H1 (cell line): Measurements from ENCODE around the gene CRISPLD2. TPM values are rescaled to one million over a fixed set of nuclear protein-coding genes. Genes with fewer than 3 reads are reported as not detected.

Experiments used
- CTCF ChIA-PET: fragments of 300-600 bp; sonication (Branson Sonifier 250); formaldehyde crosslinking; loops from one replicate; lab custom pipeline; 2021; ENCODE audit not compliant: partially characterized antibody; lab: Charles Lee
- POLR2A ChIA-PET: fragments of 300-600 bp; sonication (Branson Sonifier 250); formaldehyde crosslinking; loops from one replicate; lab custom pipeline; 2021; ENCODE audit warnings: inconsistent platforms; ENCODE audit not compliant: partially characterized antibody; lab: Charles Lee
- DNase-seq, 2 experiments: peaks; one replicate each; pipeline versions ENCODE4 v3.0.0 to v3.0.0-alpha.2; 2010 to 2022; ENCODE audit warnings: low spot score in 2 of 2, low read depth in 1 of 2, mixed read lengths in 1 of 2
- FAIRE-seq: peaks from 2 replicates; lab custom pipeline; 2011; peaks lifted over from hg19 to GRCh38; lab: Jason Lieb, UNC
- H2AFZ ChIP-seq: 2 replicates; pipeline ENCODE4 v1.8.1; 2012; ENCODE audit warnings: low read length, inconsistent platforms
- H2AK5ac ChIP-seq: 2 replicates; pipeline ENCODE4 v1.6.1; 2013; ENCODE audit warnings: low read depth, low read length
- H2BK120ac ChIP-seq: replicated peaks from 2 replicates; pipeline ENCODE3; 2013; ENCODE audit warnings: low read depth, low read length, inconsistent platforms
- H2BK12ac ChIP-seq: 2 replicates; pipeline ENCODE4 v1.6.1; 2013; ENCODE audit warnings: low read depth, low read length
- H2BK15ac ChIP-seq: 2 replicates; pipeline ENCODE4 v1.6.1; 2013; ENCODE audit warnings: low read length
- H2BK20ac ChIP-seq: 2 replicates; pipeline ENCODE4 v1.6.1; 2013; ENCODE audit warnings: low read length
- H2BK5ac ChIP-seq: 2 replicates; pipeline ENCODE4 v1.6.1; 2013; ENCODE audit warnings: low read depth, low read length
- H3K14ac ChIP-seq: 2 replicates; pipeline ENCODE4 v1.6.1; 2013; ENCODE audit warnings: inconsistent platforms; ENCODE audit not compliant: insufficient read length
- H3K18ac ChIP-seq: 2 replicates; pipeline ENCODE4 v1.6.1; 2013; ENCODE audit warnings: low read length; ENCODE audit errors: extremely low read depth
- H3K23ac ChIP-seq: 2 replicates; pipeline ENCODE4 v1.6.1; 2013; ENCODE audit warnings: inconsistent platforms; ENCODE audit not compliant: insufficient read length
- H3K23me2 ChIP-seq: 2 replicates; pipeline ENCODE4 v1.6.1; 2013; ENCODE audit warnings: low read depth, low read length
- H3K27ac ChIP-seq: 2 replicates; pipeline ENCODE4 v1.6.1; 2011; ENCODE audit warnings: low read depth, low read length, inconsistent platforms
- H3K27me3 ChIP-seq, 4 experiments: replicated peaks in 1 of 4; 1 replicate in 1 of 4; 2 replicates in 3 of 4; pipeline versions ENCODE4 v1.6.1 to v1.8.1; 2011 to 2013; ENCODE audit warnings: low read length in 3 of 4, mild to moderate bottlenecking in 3 of 4, inconsistent platforms in 2 of 4, mixed read lengths in 2 of 4, moderate library complexity in 1 of 4; ENCODE audit not compliant: control insufficient read depth in 3 of 4, insufficient read depth in 3 of 4; ENCODE audit errors: extremely low read depth in 1 of 4
- H3K36me3 ChIP-seq, 4 experiments: 2 replicates each; pipeline versions ENCODE4 v1.6.1 to v1.8.1; 2011 to 2013; ENCODE audit warnings: mild to moderate bottlenecking in 4 of 4, low read length in 3 of 4, moderate library complexity in 2 of 4, control low read depth in 1 of 4, inconsistent platforms in 1 of 4; ENCODE audit not compliant: insufficient read depth in 4 of 4, control insufficient read depth in 2 of 4
- H3K4ac ChIP-seq: replicated peaks from 2 replicates; pipeline ENCODE3; 2013; ENCODE audit warnings: low read length, low read depth, mixed read lengths, inconsistent platforms; ENCODE audit not compliant: insufficient read length
- H3K4me1 ChIP-seq, 4 experiments: replicated peaks in 1 of 4; 1 replicate in 1 of 4; 2 replicates in 3 of 4; pipeline versions ENCODE4 v1.6.1 to v1.8.1; 2011 to 2013; ENCODE audit warnings: low read length in 3 of 4, inconsistent platforms in 2 of 4, mixed read lengths in 1 of 4; ENCODE audit not compliant: insufficient read depth in 4 of 4, control insufficient read depth in 3 of 4
- H3K4me2 ChIP-seq, 2 experiments: 2 replicates each; pipeline versions ENCODE4 v1.6.1 to v1.8.1; 2011 to 2013; ENCODE audit warnings: low read depth in 2 of 2, low read length in 2 of 2, control low read depth in 1 of 2, inconsistent platforms in 1 of 2, mild to moderate bottlenecking in 1 of 2; ENCODE audit not compliant: insufficient read depth in 1 of 2
- H3K4me3 ChIP-seq, 4 experiments: fragments of 200-600, 300-600 bp in 1 of 4; sonication (generic), shearing (Covaris generic), sonication (Bioruptor Twin) in 1 of 4; 2 replicates each; pipeline versions ENCODE4 v1.5.1 to v1.8.1; 2011 to 2016; ENCODE audit warnings: low read length in 4 of 4, low read depth in 3 of 4, control low read depth in 2 of 4, inconsistent platforms in 2 of 4, mild to moderate bottlenecking in 2 of 4, mixed read lengths in 1 of 4, moderate library complexity in 1 of 4; ENCODE audit not compliant: insufficient read depth in 2 of 4; ENCODE audit errors: extremely low read depth in 1 of 4
- H3K56ac ChIP-seq: replicated peaks from 2 replicates; pipeline ENCODE3; 2013; ENCODE audit warnings: low read depth, mild to moderate bottlenecking, mixed read lengths, low read length, inconsistent platforms; ENCODE audit not compliant: insufficient read length
- H3K79me1 ChIP-seq: 2 replicates; pipeline ENCODE4 v1.6.1; 2013; ENCODE audit warnings: low read depth, low read length, control low read depth
- H3K79me2 ChIP-seq, 2 experiments: 2 replicates each; pipeline versions ENCODE4 v1.6.1 to v1.8.1; 2012 to 2013; ENCODE audit warnings: low read length in 2 of 2, mild to moderate bottlenecking in 2 of 2, inconsistent platforms in 1 of 2; ENCODE audit not compliant: insufficient read depth in 2 of 2, control insufficient read depth in 1 of 2
- H3K9ac ChIP-seq, 4 experiments: replicated peaks in 1 of 4; 1 replicate in 1 of 4; 2 replicates in 3 of 4; pipeline versions ENCODE4 v1.6.1 to v1.8.1; 2011 to 2013; ENCODE audit warnings: low read depth in 3 of 4, low read length in 3 of 4, control low read depth in 2 of 4, mild to moderate bottlenecking in 2 of 4, moderate library complexity in 2 of 4, inconsistent platforms in 1 of 4; ENCODE audit errors: extremely low read depth in 1 of 4
- H3K9me3 ChIP-seq, 2 experiments: 2 replicates each; pipeline versions ENCODE4 v1.6.1 to v1.8.1; 2012 to 2013; ENCODE audit warnings: mild to moderate bottlenecking in 2 of 2, moderate library complexity in 2 of 2, control low read depth in 1 of 2, inconsistent platforms in 1 of 2, low read depth in 1 of 2, low read length in 1 of 2, mixed read lengths in 1 of 2; ENCODE audit not compliant: insufficient read depth in 2 of 2
- H4K20me1 ChIP-seq, 2 experiments: replicated peaks in 1 of 2; 2 replicates each; pipeline versions ENCODE3 to v1.8.1; 2011 to 2013; ENCODE audit warnings: inconsistent platforms in 2 of 2, low read length in 2 of 2, mild to moderate bottlenecking in 1 of 2; ENCODE audit not compliant: insufficient read depth in 2 of 2, control insufficient read depth in 1 of 2
- H4K5ac ChIP-seq: 2 replicates; pipeline ENCODE4 v1.6.1; 2013; ENCODE audit warnings: low read length, low read depth, mixed read lengths, inconsistent platforms; ENCODE audit not compliant: insufficient read length
- H4K8ac ChIP-seq: 2 replicates; pipeline ENCODE4 v1.8.0; 2013; ENCODE audit warnings: mild to moderate bottlenecking, moderate library complexity, low read length, inconsistent platforms; ENCODE audit not compliant: insufficient read depth; ENCODE audit errors: extremely low read depth
- H4K91ac ChIP-seq: replicated peaks from 2 replicates; pipeline ENCODE3; 2013; ENCODE audit warnings: low read length, mixed read lengths, inconsistent platforms; ENCODE audit not compliant: insufficient read length
- BACH1 ChIP-seq: IDR thresholded peaks from 2 replicates; pipeline ENCODE4 v1.6.1; 2012; ENCODE audit warnings: low read length, improper control_type of control experiment
- CBX8 ChIP-seq: fragments of 300-800, 300-1000 bp; sonication (generic); IDR thresholded peaks from 2 replicates; pipeline ENCODE4 v1.7.1; 2016; ENCODE audit warnings: low read depth, low read length, borderline replicate concordance
- CHD1 ChIP-seq: IDR thresholded peaks from 2 replicates; pipeline ENCODE4 v1.6.1; 2012; ENCODE audit warnings: low read depth, low read length, improper control_type of control experiment
- CHD2 ChIP-seq: IDR thresholded peaks from 2 replicates; pipeline ENCODE4 v1.6.1; 2012; ENCODE audit warnings: low read length, improper control_type of control experiment
- FOSL1 ChIP-seq: IDR thresholded peaks from 2 replicates; pipeline ENCODE4 v1.6.1; 2011; ENCODE audit warnings: mild to moderate bottlenecking, low read depth, low read length, moderate library complexity; ENCODE audit not compliant: insufficient read depth
- HDAC6 ChIP-seq: IDR thresholded peaks from one replicate; pipeline ENCODE4 v1.7.1; 2012; ENCODE audit warnings: low read depth, mild to moderate bottlenecking, inconsistent platforms, low read length, moderate library complexity
- MAFK ChIP-seq: IDR thresholded peaks from 2 replicates; pipeline ENCODE4 v1.6.1; 2012; ENCODE audit warnings: low read depth, mild to moderate bottlenecking, improper control_type of control experiment, low read length
- SIN3A ChIP-seq, 2 experiments: IDR thresholded peaks in 1 of 2; conservative IDR thresholded peaks in 1 of 2; 2 replicates each; pipeline ENCODE4 v1.6.1; 2011 to 2012; ENCODE audit warnings: low read length in 2 of 2, improper control_type of control experiment in 1 of 2, low read depth in 1 of 2, mild to moderate bottlenecking in 1 of 2
- SIRT6 ChIP-seq: IDR thresholded peaks from one replicate; pipeline ENCODE4 v1.7.1; 2012; ENCODE audit warnings: low read length, inconsistent platforms
- SP1 ChIP-seq: IDR thresholded peaks from 2 replicates; pipeline ENCODE4 v1.6.1; 2011; ENCODE audit warnings: low read depth, low read length
- TAF1 ChIP-seq: IDR thresholded peaks from 2 replicates; pipeline ENCODE4 v1.6.1; 2011; ENCODE audit warnings: mild to moderate bottlenecking, low read depth, low read length
- TEAD4 ChIP-seq: IDR thresholded peaks from 2 replicates; pipeline ENCODE4 v1.6.1; 2012; ENCODE audit warnings: low read depth, low read length, inconsistent platforms, mixed read lengths
- WGBS, 2 experiments: shearing (Covaris generic) in 1 of 2; methylation state at CpG; one replicate each; pipeline versions ENCODE4 v1.1.6 to v1.1.7; 2013 to 2015; ENCODE audit warnings: low lambda C conversion rate in 2 of 2, mixed read lengths in 2 of 2, inconsistent platforms in 1 of 2, low coverage in 1 of 2, missing lambda C conversion rate in 1 of 2; ENCODE audit not compliant: insufficient replicate concordance in 2 of 2, insufficient coverage in 1 of 2, insufficient read length in 1 of 2; ENCODE audit errors: extremely low coverage in 1 of 2, missing lambda C conversion rate in 1 of 2; 5-methylcytosine and 5-hydroxymethylcytosine counted together
- polyA plus RNA-seq, 7 experiments: library from polyadenylated mRNA; depleted of rRNA in 3 of 7; stranded (reverse) in 5 of 7; unstranded in 2 of 7; fragments of >200 nt in 5 of 7; fragments of 200-250 nt in 2 of 7; gene quantifications; 1 replicate in 5 of 7; 2 replicates in 1 of 7; 4 replicates in 1 of 7; pipeline versions ENCODE4 v1.2.1 to v1.2.3, GENCODE V29; 2011 to 2013; ENCODE audit warnings: missing spikeins in 2 of 7, mixed read lengths in 2 of 7
- total RNA-seq: library from RNA; stranded (reverse); fragmentation: NEBNext Ultra II Directional; extraction: Animal tissue kit (Norgen Biotek cat#: 25700); gene quantifications from 2 replicates; pipeline ENCODE4 v1.2.1, GENCODE V29; 2021
- TF ChIP-seq, protein P1 (sequence below), 3 experiments: IDR thresholded peaks; 1 replicate in 2 of 3; 2 replicates in 1 of 3; pipeline versions ENCODE4 v1.5.1 to v1.6.1; 2011; ENCODE audit warnings: low read length in 3 of 3, mild to moderate bottlenecking in 3 of 3, inconsistent platforms in 2 of 3, low read depth in 1 of 3, moderate library complexity in 1 of 3; ENCODE audit not compliant: insufficient read depth in 1 of 3; ENCODE audit errors: control extremely low read depth in 1 of 3

The CRISPLD2 gene
- total and polyA plus RNA-seq, 2 of the 8 experiments (the other 6 are each of a cell fraction or from before 2014, with no cell fraction given): 2.7 to 5.1 TPM

DNA sequence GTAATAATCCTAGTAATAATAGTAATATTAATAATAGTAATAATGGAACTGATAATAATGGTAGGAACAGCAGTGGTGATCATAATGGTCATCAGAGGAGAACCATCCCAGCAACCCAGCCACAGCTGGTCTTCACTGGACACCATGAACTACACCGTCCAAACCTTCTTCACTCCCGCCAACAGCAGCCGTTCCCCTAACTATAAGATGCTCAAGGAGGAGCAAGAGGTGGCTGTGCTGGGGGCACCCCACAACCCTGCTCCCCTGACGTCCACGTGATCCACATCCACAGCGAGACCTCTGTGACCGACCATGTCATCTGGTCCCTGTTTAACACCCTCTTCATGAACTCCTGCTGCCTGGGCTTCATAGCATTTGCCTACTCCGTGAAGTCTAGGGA is 100.5 kb downstream of the CRISPLD2 start:
- POLR2A ChIA-PET: interaction anchor here (1.3 kb wide), 1 partner anchor 14 kb away, joined by 3 read pairs; no protein-coding TSS in a partner anchor
- DNase-seq (no peak), FAIRE-seq (no peak)
- Histone ChIP-seq H4K20me1 (no peaks in the 10 kb centered on the region), H4K8ac (no peak overlapping the region), H3K23ac (no peak overlapping the region), H3K79me2 (no peaks in the 10 kb centered on the region), H3K79me1 (no peaks in the 10 kb centered on the region), H2BK5ac (no peak overlapping the region), H3K4ac (no peak overlapping the region), H2BK120ac (no peak overlapping the region), H3K27me3 (no peaks in the 10 kb centered on the region), H3K18ac (no peak overlapping the region), H3K4me3 (no peak overlapping the region), H3K14ac (no peak overlapping the region), H3K9me3 (no peaks in the 10 kb centered on the region), H2BK20ac (no peak overlapping the region), H2AK5ac (no peak overlapping the region), H3K36me3 (no peaks in the 10 kb centered on the region), H3K9ac (no peak overlapping the region), H3K4me1 (peaks cover 0 to 2% (median 0%) of the 10 kb centered on the region in 4 experiments; a peak in 2 of 7 replicates), H3K4me2 (no peak overlapping the region), H3K56ac (no peak overlapping the region), H3K23me2 (no peaks in the 10 kb centered on the region; the same call in 1 of the 2 replicates), H2AFZ (no peak overlapping the region), H3K27ac (no peak overlapping the region), H2BK15ac (no peak overlapping the region), H2BK12ac (no peak overlapping the region), H4K91ac (no peak overlapping the region), H4K5ac (no peak overlapping the region)
- WGBS, 2 experiments: 92% methylated on average over 8 of the region's 8 CpGs; no CpG with 5 or more reads in 1 of the 2 experiments
- CTCF ChIA-PET: interaction anchor here (0.7 to 2.8 kb wide), 4 partner anchors 23 to 102 kb away, joined by 3 to 17 read pairs (median 4); no protein-coding TSS in a partner anchor
- TF ChIP-seq FOSL1 (no peak), CHD1 (no peak), SIN3A (conservative IDR thresholded peaks at IDR 0.05 in 1 of 2, IDR thresholded peaks at IDR 0.05 in 1 of 2; ENCODE audit: low read depth in 1 of 2, low read length in 2 of 2) (no peak), BACH1 (no peak), CBX8 (no peak), TEAD4 (no peak), MAFK (no peak), SP1 (no peak), CHD2 (no peak), HDAC6 (no peak), SIRT6 (no peak), TAF1 (no peak)
- TF ChIP-seq, protein P1, sequence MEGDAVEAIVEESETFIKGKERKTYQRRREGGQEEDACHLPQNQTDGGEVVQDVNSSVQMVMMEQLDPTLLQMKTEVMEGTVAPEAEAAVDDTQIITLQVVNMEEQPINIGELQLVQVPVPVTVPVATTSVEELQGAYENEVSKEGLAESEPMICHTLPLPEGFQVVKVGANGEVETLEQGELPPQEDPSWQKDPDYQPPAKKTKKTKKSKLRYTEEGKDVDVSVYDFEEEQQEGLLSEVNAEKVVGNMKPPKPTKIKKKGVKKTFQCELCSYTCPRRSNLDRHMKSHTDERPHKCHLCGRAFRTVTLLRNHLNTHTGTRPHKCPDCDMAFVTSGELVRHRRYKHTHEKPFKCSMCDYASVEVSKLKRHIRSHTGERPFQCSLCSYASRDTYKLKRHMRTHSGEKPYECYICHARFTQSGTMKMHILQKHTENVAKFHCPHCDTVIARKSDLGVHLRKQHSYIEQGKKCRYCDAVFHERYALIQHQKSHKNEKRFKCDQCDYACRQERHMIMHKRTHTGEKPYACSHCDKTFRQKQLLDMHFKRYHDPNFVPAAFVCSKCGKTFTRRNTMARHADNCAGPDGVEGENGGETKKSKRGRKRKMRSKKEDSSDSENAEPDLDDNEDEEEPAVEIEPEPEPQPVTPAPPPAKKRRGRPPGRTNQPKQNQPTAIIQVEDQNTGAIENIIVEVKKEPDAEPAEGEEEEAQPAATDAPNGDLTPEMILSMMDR (IDR thresholded peaks at IDR 0.05; ENCODE audit: control extremely low read depth in 1 of 3, insufficient read depth in 1 of 3, low read depth in 1 of 3, low read length in 3 of 3): no peak
